ENCODE measurements around the gene PCDHGC3. TPM values are rescaled to one million over a fixed set of nuclear protein-coding genes. Genes with fewer than 3 reads are reported as not detected.
"Not testable (repeated sequence)": the region's sequence is repeated elsewhere in the genome, so short reads cannot be mapped to it uniquely, and the experiment has no call there.

Gene PCDHGC3
- 10 to 100 TPM in 3 of 4 donors, 1 to 10 TPM in 1; 6.0 to 17.0 (median 13.6) TPM for total RNA-seq

GRCh38 chr5:141475625-141476131 lies at the start of gene PCDHGC3:
TSS of gene PCDHGC3 (plus strand) at chr5:141475966. CDS start at chr5:141476117, 151 bp downstream.
- H3K27ac ChIP-seq = peak within 1 kb of the TSS; percentile 85 to 93 (median 89)
- H3K9me3 ChIP-seq = no peaks in the 10 kb centered on the region
- intact Hi-C loops (cut with DNase I; ENCODE audit: low total_unique reads) (loop anchor here (5.0 kb wide), 1 partner anchor 37 kb away; no protein-coding TSS in a partner anchor), in situ Hi-C loops (cut with MboI; ENCODE audit: low pct_ligation_motif_present in 1 of 4, low pct_unique_long_range_greater_than_20kb in 1 of 4, low sequenced_read_pairs in 3 of 4) (no loop called here)
- TF ChIP-seq CTCF (IDR thresholded peaks at IDR 0.05) = peak in 3 of 5 experiments; percentile 6 to 35 (median 25)
- peak; percentile 59 to 67 (median 66) for TF ChIP-seq POLR2AphosphoS5 (IDR thresholded peaks at IDR 0.05)
- peak; percentile 64 for TF ChIP-seq POLR2A (IDR thresholded peaks at IDR 0.05)
- TF ChIP-seq EP300 (IDR thresholded peaks at IDR 0.05; ENCODE audit: low read depth) = no peak
- peak; percentile 89 for DNase-seq
- WGBS, 2 donors (ENCODE audit: low coverage in 1 of 2) = 0 to 1% methylated on average over 8 to 24 of the region's 28 CpGs
- peaks cover 7% of the 10 kb centered on the region for H3K27me3 ChIP-seq
- no peaks in the 10 kb centered on the region for H3K36me3 ChIP-seq
- H3K4me3 ChIP-seq = peak within 1 kb of the TSS; percentile 46 to 75 (median 62)
- peaks cover 5 to 47% (median 23%) of the 10 kb centered on the region in 4 donors for H3K4me1 ChIP-seq

- TF ChIP-seq CTCF (IDR thresholded peaks at IDR 0.05) = no peak
- no peak for TF ChIP-seq EP300 (IDR thresholded peaks at IDR 0.05; ENCODE audit: low read depth)
- no peak for TF ChIP-seq POLR2AphosphoS5 (IDR thresholded peaks at IDR 0.05)
- no peak for TF ChIP-seq POLR2A (IDR thresholded peaks at IDR 0.05)
- in situ Hi-C loops (cut with MboI; ENCODE audit: low pct_ligation_motif_present in 1 of 4, low pct_unique_long_range_greater_than_20kb in 1 of 4, low sequenced_read_pairs in 3 of 4) (no loop called here), intact Hi-C loops (cut with DNase I; ENCODE audit: low total_unique reads) (no loop called here)
- no peak for DNase-seq
- Histone ChIP-seq H3K27me3 (no peaks in the 10 kb centered on the region), H3K27ac (no peak overlapping the region), H3K4me3 (no peak overlapping the region), H3K9me3 (peaks cover 92 to 97% of the 10 kb centered on the region in 2 donors), H3K4me1 (no peaks in the 10 kb centered on the region), H3K36me3 (no peaks in the 10 kb centered on the region)
- WGBS, 2 donors (ENCODE audit: low coverage in 1 of 2) = 80% methylated on average over 53 of the region's 53 CpGs; no CpG with 5 or more reads in 1 of the 2 donors
Observed at GRCh38 chr5:141427783-141428426, 47.9 kb upstream of the PCDHGC3 start.

GRCh38 chr5:141430332-141431113 lies 45.2 kb upstream of the PCDHGC3 start, which contains the start of gene PCDHGA12:
TSS of gene PCDHGA12 (plus strand) at chr5:141430507. CDS start at chr5:141430760, 253 bp downstream.
- in situ Hi-C loops (cut with MboI; ENCODE audit: low pct_ligation_motif_present in 1 of 4, low pct_unique_long_range_greater_than_20kb in 1 of 4, low sequenced_read_pairs in 3 of 4) = no loop called here
- H3K4me1 ChIP-seq = no peaks in the 10 kb centered on the region
- intact Hi-C loops (cut with DNase I; ENCODE audit: low total_unique reads) = no loop called here
- peak within 1 kb of the TSS in 1 of 4 donors; percentile 16 for H3K4me3 ChIP-seq
- DNase-seq = no peak
- H3K27me3 ChIP-seq = no peaks in the 10 kb centered on the region
- H3K36me3 ChIP-seq = no peaks in the 10 kb centered on the region
- TF ChIP-seq POLR2AphosphoS5 (IDR thresholded peaks at IDR 0.05) (no peak), EP300 (IDR thresholded peaks at IDR 0.05; ENCODE audit: low read depth) (no peak), POLR2A (IDR thresholded peaks at IDR 0.05) (no peak), CTCF (IDR thresholded peaks at IDR 0.05) (no peak)
- WGBS, 2 donors (ENCODE audit: low coverage in 1 of 2) = 34 to 42% methylated on average over 15 to 33 of the region's 33 CpGs
- peaks cover 93 to 95% of the 10 kb centered on the region in 2 donors for H3K9me3 ChIP-seq
- H3K27ac ChIP-seq = no peak within 1 kb of the TSS

- Histone ChIP-seq H3K36me3 (no peaks in the 10 kb centered on the region), H3K9me3 (peaks cover 90 to 93% of the 10 kb centered on the region in 2 donors)
- WGBS, 2 donors (ENCODE audit: low coverage in 1 of 2) = 57% methylated on average over 37 of the region's 37 CpGs; no CpG with 5 or more reads in 1 of the 2 donors
Observed at GRCh38 chr5:141431286-141431685, 44.5 kb upstream of the PCDHGC3 start.

GRCh38 chr5:141432308-141432707 lies 43.5 kb upstream of the PCDHGC3 start:
- DNase-seq; H3K4me1 ChIP-seq; H3K27me3 ChIP-seq; H3K27ac ChIP-seq; intact Hi-C loops (cut with DNase I; ENCODE audit: low total_unique reads); H3K4me3 ChIP-seq; H3K36me3 ChIP-seq; in situ Hi-C loops (cut with MboI; ENCODE audit: low pct_ligation_motif_present in 1 of 4, low pct_unique_long_range_greater_than_20kb in 1 of 4, low sequenced_read_pairs in 3 of 4): not testable (repeated sequence)
- 74% methylated on average over 36 of the region's 38 CpGs; no CpG with 5 or more reads in 1 of the 2 donors for WGBS, 2 donors (ENCODE audit: low coverage in 1 of 2)
- peaks cover 81 to 91% of the 10 kb centered on the region in 2 donors for H3K9me3 ChIP-seq

More at GRCh38 chr5:141431286-141431685, 44.5 kb upstream of the PCDHGC3 start:
- TF ChIP-seq EP300 (IDR thresholded peaks at IDR 0.05; ENCODE audit: low read depth) = no peak
- TF ChIP-seq CTCF (IDR thresholded peaks at IDR 0.05) = no peak
- no peak for TF ChIP-seq POLR2AphosphoS5 (IDR thresholded peaks at IDR 0.05)
- no peak for TF ChIP-seq POLR2A (IDR thresholded peaks at IDR 0.05)
- Histone ChIP-seq H3K27ac (no peak overlapping the region), H3K4me1 (no peaks in the 10 kb centered on the region), H3K4me3 (peak overlapping the region in 1 of 4 donors; percentile 16), H3K27me3 (no peaks in the 10 kb centered on the region)
- no peak for DNase-seq
- in situ Hi-C loops (cut with MboI; ENCODE audit: low pct_ligation_motif_present in 1 of 4, low pct_unique_long_range_greater_than_20kb in 1 of 4, low sequenced_read_pairs in 3 of 4) = no loop called here
- intact Hi-C loops (cut with DNase I; ENCODE audit: low total_unique reads) = no loop called here

- H3K27me3 ChIP-seq; in situ Hi-C loops (cut with MboI; ENCODE audit: low pct_ligation_motif_present in 1 of 4, low pct_unique_long_range_greater_than_20kb in 1 of 4, low sequenced_read_pairs in 3 of 4); H3K27ac ChIP-seq; H3K4me3 ChIP-seq; H3K4me1 ChIP-seq; H3K36me3 ChIP-seq; DNase-seq; intact Hi-C loops (cut with DNase I; ENCODE audit: low total_unique reads): not testable (repeated sequence)
- peaks cover 77 to 89% of the 10 kb centered on the region in 2 donors for H3K9me3 ChIP-seq
- 55 to 56% methylated on average over 8 to 24 of the region's 29 CpGs for WGBS, 2 donors (ENCODE audit: low coverage in 1 of 2)
Observed at GRCh38 chr5:141432726-141433125, 43.0 kb upstream of the PCDHGC3 start.

All from transverse colon (tissue), 4 donors.